GM23248 (cell line): ENCODE data around the gene RFX4.

Source experiments
- EZH2 ChIP-seq: fragments of 200-600 bp; sonication (generic); IDR thresholded peaks from 2 replicates; pipeline ENCODE4 v1.6.1; 2018; ENCODE audit warnings: antibody characterized with exemption, mild to moderate bottlenecking; ENCODE audit not compliant: insufficient read depth, poor library complexity, severe bottlenecking
- EZH2phosphoT487 ChIP-seq: fragments of 200-600 bp; sonication (generic); IDR thresholded peaks from 2 replicates; pipeline ENCODE4 v1.6.1; 2018; ENCODE audit warnings: antibody characterized with exemption, moderate library complexity, mild to moderate bottlenecking, low read depth; ENCODE audit not compliant: insufficient read depth

GRCh38 chr12:106766393-106766826, 183.6 kb downstream of the RFX4 start:
- TF ChIP-seq EZH2 (no peak), EZH2phosphoT487 (no peak)
